Coronary artery (tissue), 2 donors: ENCODE data around the gene MEX3A.

Source experiments
- DNase-seq: peaks from one replicate; pipeline ENCODE4 v3.0.0-alpha.2; 2017; ENCODE audit warnings: low spot score
- H3K27ac ChIP-seq, 2 donors: fragments of 200-600 bp; sonication (generic); one replicate each; pipeline ENCODE4 v1.5.1; 2016 to 2019
- H3K4me3 ChIP-seq: fragments of 200-600 bp; sonication (generic); 2 replicates; pipeline ENCODE4 v1.5.1; 2016; ENCODE audit warnings: mild to moderate bottlenecking, moderate library complexity
- TF ChIP-seq, protein P1 (sequence below): fragments of 200-600 bp; sonication (generic); IDR thresholded peaks from one replicate; pipeline ENCODE4 v1.5.1; 2019; ENCODE audit warnings: antibody characterized with exemption

MEX3A gene

GRCh38 chr1:156033011-156033410 lies 49.3 kb downstream of the MEX3A start:
- TF ChIP-seq, protein P1, sequence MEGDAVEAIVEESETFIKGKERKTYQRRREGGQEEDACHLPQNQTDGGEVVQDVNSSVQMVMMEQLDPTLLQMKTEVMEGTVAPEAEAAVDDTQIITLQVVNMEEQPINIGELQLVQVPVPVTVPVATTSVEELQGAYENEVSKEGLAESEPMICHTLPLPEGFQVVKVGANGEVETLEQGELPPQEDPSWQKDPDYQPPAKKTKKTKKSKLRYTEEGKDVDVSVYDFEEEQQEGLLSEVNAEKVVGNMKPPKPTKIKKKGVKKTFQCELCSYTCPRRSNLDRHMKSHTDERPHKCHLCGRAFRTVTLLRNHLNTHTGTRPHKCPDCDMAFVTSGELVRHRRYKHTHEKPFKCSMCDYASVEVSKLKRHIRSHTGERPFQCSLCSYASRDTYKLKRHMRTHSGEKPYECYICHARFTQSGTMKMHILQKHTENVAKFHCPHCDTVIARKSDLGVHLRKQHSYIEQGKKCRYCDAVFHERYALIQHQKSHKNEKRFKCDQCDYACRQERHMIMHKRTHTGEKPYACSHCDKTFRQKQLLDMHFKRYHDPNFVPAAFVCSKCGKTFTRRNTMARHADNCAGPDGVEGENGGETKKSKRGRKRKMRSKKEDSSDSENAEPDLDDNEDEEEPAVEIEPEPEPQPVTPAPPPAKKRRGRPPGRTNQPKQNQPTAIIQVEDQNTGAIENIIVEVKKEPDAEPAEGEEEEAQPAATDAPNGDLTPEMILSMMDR = no peak
- no peak for DNase-seq
- Histone ChIP-seq H3K27ac (no peak overlapping the region), H3K4me3 (no peak overlapping the region)

DNA sequence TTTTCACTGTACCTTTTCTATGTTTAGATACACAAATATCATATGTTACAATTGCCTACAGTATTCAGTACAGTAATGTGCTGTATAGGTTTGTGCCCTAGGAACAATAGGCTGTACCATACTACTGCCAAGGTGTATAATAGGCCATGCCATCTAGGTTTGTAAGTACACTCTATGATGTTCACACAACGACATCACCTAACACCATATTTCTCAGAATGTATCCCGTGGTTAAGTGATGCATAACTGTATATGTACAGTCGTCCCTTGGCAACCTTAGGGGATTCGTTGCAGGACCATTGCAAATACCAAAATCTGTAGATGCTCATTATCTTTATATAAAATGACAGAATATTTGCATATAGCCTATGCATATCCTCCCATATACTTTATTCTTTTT lies 55.7 kb downstream of the MEX3A start:
- DNase-seq = no peak
- TF ChIP-seq, protein P1 = no peak
- Histone ChIP-seq H3K27ac (no peak overlapping the region), H3K4me3 (no peak overlapping the region)

- H3K27ac ChIP-seq = no peak overlapping the region
- TF ChIP-seq, protein P1 = no peak
- no peak overlapping the region for H3K4me3 ChIP-seq
- no peak for DNase-seq
Observed at GRCh38 chr1:156025876-156026275, 56.4 kb downstream of the MEX3A start.

GRCh38 chr1:156024801-156025200 lies 57.5 kb downstream of the MEX3A start:
- TF ChIP-seq, protein P1 = no peak
- H3K27ac ChIP-seq = no peak overlapping the region
- no peak overlapping the region for H3K4me3 ChIP-seq
- DNase-seq = no peak
